NCI-H1417 (cell line): ENCODE measurements around the gene LRFN2.
A peak's percentile ranks its signal among the peaks of the same experiment; 100 is the strongest.

Experiments
- DNase-seq, 3 experiments: peaks; one replicate each; lab custom pipeline; 2025; lab: John Stamatoyannopoulos, UW

Gene LRFN2

DNA sequence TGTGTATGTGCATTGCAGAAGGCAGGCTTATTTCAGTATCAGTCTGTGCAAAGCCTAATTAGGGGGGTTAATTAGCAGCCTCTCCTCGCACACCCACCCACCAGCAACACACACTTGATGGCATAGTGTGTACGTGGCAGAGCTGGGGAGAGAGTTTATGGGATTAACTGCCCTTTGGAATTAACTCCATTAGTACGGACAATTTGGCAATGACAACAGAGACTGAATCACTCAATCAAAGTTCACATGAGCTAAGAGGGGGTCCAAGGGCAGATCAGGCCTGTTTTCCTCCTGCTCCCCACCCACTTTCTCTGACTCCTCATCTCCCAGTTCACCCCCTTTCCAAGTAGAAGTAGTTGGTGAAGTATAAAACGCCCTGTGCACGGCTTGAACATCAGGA is 69.5 kb downstream of the LRFN2 start:
- DNase-seq: peak in 1 of 3 experiments; percentile 11

DNA sequence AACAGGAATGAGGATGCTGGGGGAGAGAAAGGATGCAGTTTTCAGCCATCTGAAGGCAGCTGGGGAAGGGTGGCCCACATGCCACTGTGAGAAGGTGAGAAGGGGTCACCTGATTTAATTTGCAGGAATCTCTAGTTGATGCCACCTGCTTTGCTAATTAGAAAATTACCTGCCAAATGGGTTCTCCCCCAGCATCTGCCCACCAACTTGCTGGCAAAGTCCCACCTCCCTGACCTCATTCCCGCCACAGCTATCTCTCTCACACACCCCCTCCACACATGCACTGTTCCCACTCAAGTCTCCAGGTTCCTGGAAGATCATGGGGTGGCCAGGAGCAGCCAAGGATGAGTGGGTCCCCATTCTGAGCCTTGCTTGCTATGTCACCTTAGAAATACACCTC is 70.7 kb downstream of the LRFN2 start:
- no peak for DNase-seq

DNA sequence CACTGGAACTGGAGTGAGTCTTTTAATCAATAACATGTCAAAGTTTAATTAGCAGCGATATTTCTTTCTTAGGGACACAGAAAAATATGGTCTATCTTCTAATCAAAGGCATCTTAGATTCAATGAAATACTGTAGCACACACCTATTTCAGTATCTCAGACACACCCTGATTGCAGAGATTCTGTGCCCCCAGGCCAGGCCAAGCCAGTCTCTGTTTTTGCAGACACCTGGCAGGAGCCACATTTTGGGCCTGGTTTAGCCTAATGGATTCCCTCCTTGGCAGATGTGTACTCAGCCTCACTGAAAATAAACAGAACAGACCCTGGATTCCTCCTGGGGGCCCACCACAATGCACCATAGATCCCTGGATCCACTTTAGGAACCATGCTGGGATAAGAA is 74.8 kb downstream of the LRFN2 start:
- DNase-seq: peak in 1 of 3 experiments; percentile 29

DNA sequence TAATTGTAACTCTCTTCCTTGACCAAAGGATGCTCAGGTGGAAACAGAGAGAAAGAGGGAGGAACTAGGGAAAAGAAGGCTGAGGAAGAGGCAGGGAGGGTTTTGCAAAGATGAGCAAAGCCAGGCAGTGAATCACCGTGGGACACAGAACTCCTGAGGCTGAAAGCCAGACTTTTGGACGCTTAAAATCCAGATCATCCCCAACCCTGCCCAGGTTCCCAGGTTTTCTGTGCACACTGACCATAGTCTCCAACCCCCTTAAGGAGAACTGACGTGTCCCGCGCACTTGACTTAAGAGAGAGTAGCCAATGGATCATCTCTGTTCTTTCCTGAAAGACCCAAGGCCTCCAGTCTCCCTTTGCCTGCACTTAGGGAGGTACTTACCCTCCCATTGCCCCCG is 75.3 kb downstream of the LRFN2 start:
- DNase-seq: no peak

DNA sequence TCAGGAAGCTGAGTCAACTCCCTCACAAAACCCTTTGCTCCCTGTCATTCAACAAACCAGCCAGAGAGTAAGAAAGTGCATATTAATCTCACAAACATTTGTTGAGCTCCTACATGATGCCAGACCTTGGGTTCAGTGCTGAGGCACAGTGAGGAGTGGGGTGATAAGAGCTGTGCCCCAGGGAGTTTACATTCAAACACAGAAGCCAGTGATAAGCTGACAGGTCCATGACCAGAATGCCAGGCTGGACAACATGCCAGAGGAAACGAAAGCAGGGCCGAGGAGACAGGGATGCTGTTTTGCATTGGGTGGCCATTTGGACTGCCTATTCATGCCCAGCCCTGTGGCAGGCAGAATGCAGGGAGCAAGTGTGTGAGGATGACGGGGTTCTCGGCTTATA is 76.7 kb downstream of the LRFN2 start:
- no peak for DNase-seq

DNA sequence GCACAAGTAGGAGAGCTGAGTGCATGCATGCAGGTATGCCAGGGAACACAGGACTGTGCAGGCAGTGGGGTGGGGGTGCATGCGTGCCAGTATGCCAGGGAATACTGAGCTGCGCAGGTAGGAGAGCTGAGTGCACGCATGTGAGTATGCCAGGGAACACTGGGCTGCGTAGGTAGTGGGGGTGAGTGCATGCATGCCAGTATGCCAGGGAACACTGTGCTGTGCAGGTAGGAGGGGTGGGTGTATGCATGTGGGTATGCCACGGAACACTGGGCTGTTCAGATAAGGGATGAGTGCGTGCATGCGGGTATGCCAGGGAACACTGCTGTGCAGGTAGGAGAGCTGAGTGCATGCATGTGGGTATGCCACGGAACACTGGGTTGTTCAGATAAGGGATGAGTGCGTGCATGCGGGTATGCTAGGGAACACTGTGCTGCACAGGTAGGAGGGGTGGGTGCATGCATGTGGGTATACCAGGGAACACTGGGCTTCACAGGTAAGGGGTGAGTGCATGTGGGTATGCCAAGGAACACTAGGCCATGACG is 77.4 kb downstream of the LRFN2 start:
- no peak for DNase-seq

DNA sequence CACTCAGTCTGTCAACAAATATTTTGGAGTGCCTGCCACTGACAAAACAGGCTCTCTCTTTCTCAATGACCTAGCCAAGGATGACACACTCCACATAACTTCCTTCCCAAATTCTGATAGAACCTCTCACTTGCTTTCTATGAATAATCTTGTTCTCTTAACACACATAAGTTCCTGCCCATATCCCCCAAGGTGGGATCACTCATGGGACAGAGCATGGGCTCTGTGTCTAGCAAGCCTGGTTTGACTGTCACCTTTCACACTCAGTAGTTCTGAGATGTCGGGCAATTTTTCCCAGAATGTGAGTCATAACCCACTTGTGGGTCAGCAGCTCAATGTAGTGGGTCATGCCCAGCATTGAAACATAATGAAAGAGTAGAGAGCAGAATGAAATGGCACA is 78.1 kb downstream of the LRFN2 start:
- DNase-seq: no peak

DNA sequence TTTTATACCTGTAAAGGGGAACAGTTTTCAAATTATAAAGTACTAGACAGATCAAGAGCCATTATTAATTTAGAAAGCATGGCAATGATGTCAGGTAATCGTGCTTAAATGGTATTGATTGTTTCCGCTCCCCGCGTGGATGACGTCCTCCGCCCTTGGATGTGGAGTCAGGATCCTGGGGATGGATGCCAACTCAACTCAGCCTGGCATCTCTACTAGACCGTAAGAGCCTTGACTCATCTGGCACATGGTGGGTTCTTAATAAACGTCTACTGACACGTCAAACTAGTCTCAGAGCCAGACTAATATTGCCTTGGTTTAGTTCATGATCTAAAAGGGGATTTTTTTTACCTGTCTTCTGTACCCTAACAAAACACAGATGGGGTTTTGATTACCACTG is 80.2 kb downstream of the LRFN2 start:
- DNase-seq: no peak

DNA sequence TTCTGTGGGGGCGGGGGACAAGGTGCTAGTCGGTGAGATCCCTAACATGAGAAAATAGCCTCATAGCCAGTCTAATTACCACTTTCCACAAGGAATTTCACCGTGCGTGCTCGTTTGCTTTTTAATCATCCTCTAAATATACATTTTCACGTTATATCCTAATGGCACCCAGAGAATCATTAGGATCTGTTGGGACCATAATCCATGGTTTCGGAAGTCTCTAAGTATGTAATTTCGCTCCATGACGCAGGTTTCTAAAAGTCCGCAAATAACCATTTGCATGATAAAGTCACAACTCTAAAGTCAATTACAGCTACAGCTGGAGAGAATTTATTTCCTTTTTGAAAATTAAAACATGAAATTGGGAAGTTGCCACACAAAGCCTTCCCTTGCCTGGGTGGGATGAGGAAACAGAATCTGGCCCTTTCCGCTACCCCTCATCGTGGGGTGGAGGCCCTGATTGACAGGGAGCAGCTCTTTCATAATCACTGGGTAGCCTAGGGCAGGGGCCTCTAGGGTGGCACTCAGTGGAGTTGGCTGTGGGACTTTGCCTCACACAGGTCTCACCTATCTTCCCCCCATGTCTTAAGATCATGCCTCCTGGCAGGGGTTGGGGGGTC is 81.9 kb downstream of the LRFN2 start:
- DNase-seq: no peak

DNA sequence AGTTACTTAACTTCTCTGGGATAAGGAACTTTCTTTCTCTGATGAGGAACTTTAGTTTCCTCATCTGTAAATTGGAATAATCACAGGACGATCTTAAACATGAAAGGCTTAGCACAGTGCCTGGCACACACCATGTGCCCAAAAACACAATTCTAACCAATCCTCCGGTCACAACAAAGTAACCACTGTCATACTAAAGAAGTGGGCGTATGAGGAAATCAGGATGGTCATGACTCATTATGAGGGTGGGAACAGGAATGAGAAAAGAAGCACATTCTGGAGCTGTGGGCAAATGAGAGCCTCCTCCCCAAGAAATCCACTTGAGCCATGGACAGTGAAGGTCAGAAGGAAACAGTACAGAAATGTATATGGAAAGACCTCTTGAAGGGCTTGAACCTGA is 82.9 kb downstream of the LRFN2 start:
- no peak for DNase-seq

DNA sequence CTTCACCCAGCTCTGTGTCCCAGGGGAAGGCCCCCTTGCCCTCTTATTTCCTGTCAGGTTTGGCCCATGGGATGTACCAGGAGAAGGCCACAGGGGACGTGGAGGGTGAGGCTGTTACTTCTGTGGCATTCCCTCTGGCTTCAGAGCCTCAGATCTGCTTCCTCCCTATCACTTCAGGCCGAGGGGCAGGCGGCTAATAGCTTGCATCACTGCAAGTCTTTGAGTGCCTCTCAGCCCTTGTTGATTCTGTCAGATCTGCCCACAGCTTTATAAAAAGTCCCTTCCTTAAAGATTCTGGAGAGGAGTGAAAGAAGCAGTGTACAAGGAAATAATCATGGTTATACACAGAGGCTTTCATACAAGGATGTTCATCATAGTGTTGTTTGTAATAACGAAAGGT is 86.9 kb downstream of the LRFN2 start:
- DNase-seq: peak in 1 of 3 experiments; percentile 20

DNA sequence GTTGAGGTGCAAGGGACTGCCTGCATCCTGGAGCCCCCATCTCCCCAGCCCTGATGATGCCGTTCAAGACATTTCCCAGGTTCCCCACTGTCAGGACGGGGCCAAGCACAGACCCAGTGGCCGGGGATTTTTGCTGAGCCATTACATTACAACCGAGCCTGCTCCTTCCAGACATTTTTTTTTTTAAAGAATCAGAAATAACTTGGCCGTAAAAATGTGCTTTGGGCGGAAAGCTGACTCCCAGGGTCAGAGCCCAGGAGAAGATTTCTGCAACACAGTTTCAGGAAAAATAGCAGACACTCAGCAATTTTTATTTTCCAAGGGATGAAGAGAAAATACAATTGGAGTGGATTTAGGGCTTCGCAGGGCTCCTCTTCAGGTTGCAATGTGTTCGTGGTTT is 87.9 kb downstream of the LRFN2 start:
- DNase-seq: no peak

DNA sequence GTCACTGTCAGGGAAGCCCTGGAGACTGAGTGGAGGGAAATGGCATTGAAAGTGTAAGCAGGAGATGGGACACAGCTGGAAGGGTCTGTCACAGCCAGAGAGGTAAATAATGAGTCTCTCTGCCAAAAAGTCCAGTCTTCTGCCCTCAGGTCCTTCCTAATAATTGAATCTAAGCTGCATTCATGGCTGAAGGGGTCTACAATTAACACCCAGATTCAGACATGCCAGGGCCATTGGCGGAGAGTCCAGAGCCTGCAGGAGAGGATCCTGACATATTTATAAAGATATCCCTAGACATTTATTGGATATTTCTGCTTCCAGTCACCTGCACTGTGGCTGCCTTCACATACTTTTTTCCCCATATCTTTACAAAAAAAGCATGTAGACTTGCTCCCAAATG is 89.0 kb downstream of the LRFN2 start:
- DNase-seq: no peak

DNA sequence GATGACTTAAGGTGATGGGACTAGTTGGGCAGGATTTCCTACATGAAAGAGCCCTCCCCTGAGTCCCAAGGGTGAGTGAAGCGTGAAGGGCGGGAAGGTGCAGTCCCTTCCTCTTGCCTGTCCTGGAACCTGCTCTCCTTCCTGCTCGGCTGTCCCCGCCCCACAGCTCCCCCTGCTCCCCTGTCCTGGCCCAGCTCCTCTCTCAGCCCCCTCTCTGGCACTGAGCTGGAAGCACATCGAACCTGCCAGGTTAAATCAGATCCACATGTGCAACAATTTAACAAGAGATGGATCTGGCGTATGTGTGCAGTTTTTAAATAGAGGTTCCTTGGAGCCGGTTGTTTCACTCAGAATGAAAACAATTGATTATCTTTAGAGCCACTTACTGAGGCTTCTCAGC is 95.0 kb downstream of the LRFN2 start:
- no peak for DNase-seq

DNA sequence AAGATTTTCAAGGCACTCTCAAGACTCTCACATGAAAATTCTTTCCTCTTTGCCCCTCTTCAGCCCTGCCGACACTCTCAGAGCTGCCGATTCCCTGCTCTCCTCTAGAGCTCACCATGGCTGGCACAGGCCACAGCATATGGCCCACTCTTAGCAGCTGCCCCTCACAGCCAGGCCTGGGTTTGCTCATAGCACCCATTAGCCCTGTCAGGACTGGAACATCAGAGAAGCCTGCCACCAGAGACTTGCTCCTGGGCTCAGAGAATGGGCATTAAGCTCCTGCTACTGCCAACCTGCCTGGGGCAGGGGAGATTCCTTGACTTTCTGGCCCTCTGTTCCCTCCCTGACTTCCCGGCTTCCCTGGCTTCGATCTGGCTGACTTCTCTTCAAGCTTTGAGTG is 96.7 kb downstream of the LRFN2 start:
- DNase-seq: no peak

DNA sequence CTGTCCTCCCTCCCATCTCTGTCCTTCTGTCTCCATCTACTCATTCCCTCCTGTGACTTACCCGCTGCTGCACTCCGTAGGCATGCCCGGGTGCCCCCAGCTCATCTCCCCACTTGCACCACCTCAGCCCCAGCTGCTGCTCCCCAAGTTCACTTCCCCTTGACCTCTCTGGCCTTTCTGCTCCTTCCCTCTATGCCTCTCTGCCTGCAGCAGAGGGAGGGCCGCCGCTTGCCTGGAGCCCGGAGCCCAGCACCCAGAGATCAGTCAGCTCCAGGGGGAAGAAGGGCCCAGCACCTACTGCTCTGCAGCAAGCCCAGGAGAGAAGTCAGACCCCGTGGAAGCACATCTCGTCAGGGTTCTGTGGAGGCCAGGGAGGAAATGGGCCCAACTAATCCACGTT is 97.4 kb downstream of the LRFN2 start:
- DNase-seq: no peak

DNA sequence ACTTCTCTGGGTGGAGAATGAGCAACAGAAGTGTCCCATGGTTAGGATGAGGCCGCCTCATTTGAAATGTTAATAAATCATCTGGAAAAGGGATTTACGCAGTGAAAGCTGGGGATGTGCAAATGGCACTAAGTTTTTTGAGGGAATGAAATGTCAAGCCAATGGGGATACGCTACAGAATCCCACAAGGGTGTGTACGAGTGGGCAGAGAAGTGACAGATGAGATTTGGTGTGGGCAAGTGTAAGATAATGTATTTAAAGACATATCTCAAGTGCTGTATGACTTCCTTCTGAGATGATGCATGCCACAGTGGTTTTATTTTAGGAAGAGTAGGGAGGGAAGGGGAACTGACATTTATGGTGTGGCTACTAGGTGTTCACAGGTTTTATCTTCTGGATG is 100.6 kb downstream of the LRFN2 start:
- no peak for DNase-seq

DNA sequence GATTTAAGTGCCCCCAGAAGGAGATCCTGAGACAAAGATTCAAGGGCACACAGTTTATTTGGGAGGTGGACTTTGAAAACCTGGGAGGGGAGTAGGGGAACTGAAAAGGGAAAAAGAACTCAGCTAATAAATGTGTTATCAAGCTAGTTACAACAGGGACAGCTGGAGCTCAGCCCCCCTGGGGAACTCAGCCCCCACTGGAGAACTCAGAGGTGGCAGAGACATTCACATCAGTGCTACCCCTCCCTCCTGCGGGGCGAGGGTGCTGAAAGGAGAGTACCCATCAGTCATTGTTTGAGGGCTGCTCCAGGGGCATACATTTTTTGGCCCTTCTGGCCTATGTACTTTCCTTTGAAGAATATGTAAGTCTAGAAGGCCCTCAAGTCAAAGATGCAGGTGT is 101.4 kb downstream of the LRFN2 start:
- DNase-seq: peak in 2 of 3 experiments; percentile 18 to 57

DNA sequence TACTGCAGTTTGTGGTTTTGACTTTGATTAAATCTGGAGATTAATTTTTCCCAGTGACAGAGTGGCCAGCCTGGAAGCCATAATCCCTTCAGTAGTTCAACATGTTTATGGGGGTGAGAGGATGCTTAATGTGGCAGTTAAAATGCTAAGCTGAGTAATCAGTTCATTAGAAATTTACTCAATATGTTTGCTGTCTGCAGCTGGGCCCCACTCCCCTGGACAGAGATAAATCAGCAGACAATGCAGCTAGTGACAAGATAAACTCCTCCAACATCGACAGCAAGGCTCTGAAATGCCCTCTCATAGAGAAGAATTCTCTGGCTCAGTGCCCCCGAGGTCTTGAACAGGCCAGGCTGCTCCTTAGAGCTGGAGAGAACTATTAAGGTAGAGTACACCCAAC is 101.9 kb downstream of the LRFN2 start:
- DNase-seq: peak in 2 of 3 experiments; percentile 30 to 80

DNA sequence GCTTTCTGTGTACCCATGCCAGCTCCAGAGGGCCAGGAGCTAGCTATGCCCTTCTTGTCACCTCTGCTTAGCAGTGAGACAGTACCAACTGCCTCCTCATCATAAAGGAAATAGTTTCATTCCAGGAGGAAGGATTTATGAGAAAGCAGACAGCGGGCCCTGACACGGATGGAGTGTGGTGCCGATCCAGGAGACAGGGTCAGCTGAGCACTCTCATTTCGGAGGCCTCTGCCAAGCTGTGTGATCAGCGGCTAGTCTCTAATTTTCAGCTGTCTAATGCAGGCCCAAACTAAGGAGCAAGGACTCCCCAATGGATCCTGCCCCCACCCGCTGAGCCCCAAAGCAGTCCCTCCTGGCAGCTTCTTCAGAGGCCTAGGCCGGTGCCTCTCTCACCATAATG is 103.1 kb downstream of the LRFN2 start:
- DNase-seq: no peak

DNA sequence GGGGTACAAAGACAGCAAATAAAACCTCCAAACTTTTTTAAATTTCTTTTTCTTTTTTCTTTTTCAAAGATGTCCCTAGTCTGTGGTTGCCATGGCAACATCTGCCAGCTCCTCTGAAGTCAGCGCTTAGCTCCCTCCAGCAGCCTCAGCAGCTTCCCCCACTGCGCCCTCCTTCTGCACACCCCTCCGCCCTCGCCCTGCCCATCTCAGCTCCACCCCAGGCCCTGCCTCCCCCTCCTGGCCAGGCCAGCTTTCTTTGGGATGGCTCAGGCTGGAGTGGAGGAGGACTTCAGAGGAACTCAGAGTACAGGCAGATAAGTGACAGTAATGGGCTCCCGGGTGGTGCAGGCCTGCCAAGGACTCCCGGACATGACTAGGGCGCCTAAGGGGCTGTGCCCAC is 104.6 kb downstream of the LRFN2 start:
- peak in 1 of 3 experiments; percentile 8 for DNase-seq

DNA sequence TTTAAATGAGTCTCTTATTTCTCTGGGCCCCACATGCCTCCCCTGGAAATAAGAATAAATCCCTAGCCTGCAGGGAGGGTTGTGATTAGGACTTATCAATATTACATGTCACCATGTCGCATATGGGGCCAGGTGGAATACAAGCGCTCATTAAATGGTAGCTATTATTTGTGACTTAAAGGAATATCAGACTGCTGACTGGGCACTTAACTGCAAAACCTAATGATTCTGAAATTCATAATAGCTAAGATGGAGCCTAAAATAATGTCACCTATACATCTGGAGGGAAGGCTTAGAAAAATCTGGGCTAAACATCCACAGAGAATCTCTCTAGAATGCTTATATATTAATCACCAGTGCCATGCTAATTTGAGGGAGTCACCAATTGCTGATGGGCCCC is 106.5 kb downstream of the LRFN2 start:
- DNase-seq: no peak

DNA sequence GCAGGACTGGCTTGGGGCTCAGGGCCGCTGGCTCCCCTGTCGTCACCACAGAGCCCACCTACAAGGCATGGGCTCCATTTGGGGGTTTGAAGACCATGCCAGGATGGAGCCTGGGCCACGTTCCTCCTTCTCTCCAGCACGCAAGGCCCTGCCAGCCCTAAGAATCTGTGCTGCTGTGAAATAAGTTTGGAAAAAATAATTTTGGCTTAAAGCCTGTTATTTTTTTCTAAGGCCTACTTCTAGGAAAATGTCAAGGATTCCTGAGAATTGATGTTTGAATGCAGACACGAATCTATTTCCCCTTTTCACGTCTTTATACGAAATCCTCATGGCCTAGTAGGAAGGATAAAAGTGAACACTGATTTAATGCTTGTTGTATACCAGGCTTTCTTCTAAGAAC is 107.5 kb downstream of the LRFN2 start:
- DNase-seq: no peak
